Epithelial cell of proximal tubule (primary cell): ENCODE data around the gene BAIAP3. TPM values are rescaled to one million over a fixed set of nuclear protein-coding genes. Genes with fewer than 3 reads are reported as not detected.

Experiments used
- DNase-seq: peaks from one replicate; pipeline ENCODE4 v3.0.0-alpha.2; 2011; ENCODE audit warnings: low read depth
- H3K4me3 ChIP-seq: 2 replicates; pipeline ENCODE4 v1.5.1; 2011; ENCODE audit warnings: low read depth, mild to moderate bottlenecking, low read length
- CTCF ChIP-seq: conservative IDR thresholded peaks from 2 replicates; pipeline ENCODE4 v1.5.1; 2012; ENCODE audit warnings: low read depth, mild to moderate bottlenecking, low read length
- total RNA-seq: library from RNA; depleted of rRNA; stranded (reverse); fragments of >200 nt; gene quantifications from 2 replicates; pipeline ENCODE4 v1.2.3, GENCODE V29; 2015

BAIAP3 gene
- total RNA-seq, 1 donor from 2014 or later: 3.9 TPM

GRCh38 chr16:1397779-1398178, 64.3 kb downstream of the BAIAP3 start:
- TF ChIP-seq CTCF: no peak
- H3K4me3 ChIP-seq: no peak overlapping the region
- DNase-seq: no peak

GRCh38 chr16:1398351-1398750, 64.9 kb downstream of the BAIAP3 start:
- TF ChIP-seq CTCF: no peak
- H3K4me3 ChIP-seq: no peak overlapping the region
- no peak for DNase-seq

Other genes starting within 250 kb of the BAIAP3 start
- gene C1QTNF8, start 237.4 kb upstream of the BAIAP3 start, total RNA-seq: not detected in 2 replicates
- gene CACNA1H, start 180.5 kb upstream of the BAIAP3 start, total RNA-seq: 0.22 and 0.29 TPM in 2 replicates
- gene TPSG1, start 108.4 kb upstream of the BAIAP3 start, total RNA-seq: not detected in 2 replicates
- not detected in 2 replicates for gene TPSB2, start 103.5 kb upstream of the BAIAP3 start, total RNA-seq
- gene TPSAB1, start 92.9 kb upstream of the BAIAP3 start, total RNA-seq: not detected in 2 replicates
- not detected in 2 replicates for gene TPSD1, start 77.6 kb upstream of the BAIAP3 start, total RNA-seq
- gene UBE2I, start 24.0 kb upstream of the BAIAP3 start, total RNA-seq: 97.0 and 112 TPM in 2 replicates
- gene TSR3, start 18.2 kb downstream of the BAIAP3 start, total RNA-seq: 123 and 157 TPM in 2 replicates
- gene GNPTG, start 18.3 kb downstream of the BAIAP3 start, total RNA-seq: 38.3 and 63.9 TPM in 2 replicates
- gene UNKL, start 81.1 kb downstream of the BAIAP3 start, total RNA-seq: 11.3 and 20.1 TPM in 2 replicates
- gene UQCC4, start 87.1 kb downstream of the BAIAP3 start, total RNA-seq: 17.4 and 23.2 TPM in 2 replicates
- not detected in 2 replicates for gene PERCC1, start 97.4 kb downstream of the BAIAP3 start, total RNA-seq
- not detected in 2 replicates for gene CCDC154, start 110.9 kb downstream of the BAIAP3 start, total RNA-seq
- 57.3 and 76.2 TPM in 2 replicates for gene CLCN7, start 141.4 kb downstream of the BAIAP3 start, total RNA-seq
- gene PTX4, start 155.3 kb downstream of the BAIAP3 start, total RNA-seq: not detected in 2 replicates
- gene TELO2, start 159.7 kb downstream of the BAIAP3 start, total RNA-seq: 33.5 and 45.9 TPM in 2 replicates
- gene TMEM204, start 200.0 kb downstream of the BAIAP3 start, total RNA-seq: 1.4 TPM in 1 of 2 replicates, not detected in the other